HFFc6 (cell line): ENCODE data around the gene IMP3. TPM values are rescaled to one million over a fixed set of nuclear protein-coding genes. Genes with fewer than 3 reads are reported as not detected.
A peak's percentile ranks its signal among the peaks of the same experiment; 100 is the strongest.

ENCODE experiments used
- DNase-seq: peaks from one replicate; pipeline ENCODE4 v3.0.0-alpha.2; 2018
- H3K27ac Mint-ChIP-seq: 2 replicates; pipeline ENCODE4 v1.8.0; 2020; ENCODE audit warnings: mild to moderate bottlenecking, mixed read lengths
- H3K27me3 Mint-ChIP-seq: 2 replicates; pipeline ENCODE4 v1.8.0; 2021; ENCODE audit warnings: mild to moderate bottlenecking, moderate library complexity, mixed read lengths; ENCODE audit not compliant: insufficient read depth
- H3K36me3 Mint-ChIP-seq: 2 replicates; pipeline ENCODE4 v1.8.0; 2021; ENCODE audit warnings: low read depth, mixed read lengths
- H3K4me1 Mint-ChIP-seq: 2 replicates; pipeline ENCODE4 v1.8.0; 2020; ENCODE audit warnings: low read depth, mixed read lengths
- H3K4me3 Mint-ChIP-seq: 2 replicates; pipeline ENCODE4 v1.8.0; 2020; ENCODE audit warnings: mild to moderate bottlenecking, moderate library complexity, mixed read lengths
- H3K9me3 Mint-ChIP-seq: 2 replicates; pipeline ENCODE4 v1.8.0; 2020; ENCODE audit warnings: mild to moderate bottlenecking, mixed read lengths
- CTCF ChIP-seq: fragments of 200-600 bp; sonication (generic); IDR thresholded peaks from 2 replicates; pipeline ENCODE4 v1.5.0; 2021; ENCODE audit warnings: antibody characterized with exemption, mild to moderate bottlenecking
- total RNA-seq, 6 experiments: library from RNA; stranded (reverse); fragmentation: NEBNext Ultra II Directional; extraction: Animal tissue kit (Norgen Biotek cat#: 25700); gene quantifications; 2 replicates in 1 of 6; 3 replicates in 5 of 6; pipeline ENCODE4 v1.2.3, GENCODE V29; 2021

The IMP3 gene
- total RNA-seq, 6 experiments from 2014 or later: 55.1 to 62.9 (median 58.7) TPM

- Mint-ChIP-seq H3K4me1 (peaks cover 6% of the 10 kb centered on the region; the same call in 1 of the 2 replicates), H3K36me3 (peaks cover 27% of the 10 kb centered on the region), H3K27me3 (no peaks in the 10 kb centered on the region), H3K27ac (no peak overlapping the region), H3K9me3 (no peaks in the 10 kb centered on the region), H3K4me3 (no peak overlapping the region)
- TF ChIP-seq CTCF: no peak
- DNase-seq: no peak
Measured at GRCh38 chr15:75606711-75607699, 33.0 kb downstream of the IMP3 start.

- no peak for DNase-seq
- Mint-ChIP-seq H3K36me3 (peaks cover 23% of the 10 kb centered on the region), H3K9me3 (no peaks in the 10 kb centered on the region), H3K27me3 (no peaks in the 10 kb centered on the region), H3K27ac (no peak overlapping the region), H3K4me1 (peaks cover 6% of the 10 kb centered on the region; the same call in 1 of the 2 replicates), H3K4me3 (no peak overlapping the region)
- TF ChIP-seq CTCF: no peak
Measured at GRCh38 chr15:75606026-75606425, 34.0 kb downstream of the IMP3 start.

- no peaks in the 10 kb centered on the region for H3K9me3 Mint-ChIP-seq
- H3K36me3 Mint-ChIP-seq: peaks cover 19% of the 10 kb centered on the region; the same call in 1 of the 2 replicates
- TF ChIP-seq CTCF: no peak
- H3K27me3 Mint-ChIP-seq: no peaks in the 10 kb centered on the region; the same call in 1 of the 2 replicates
- no peak for DNase-seq
- no peak overlapping the region for H3K27ac Mint-ChIP-seq
- no peak overlapping the region for H3K4me3 Mint-ChIP-seq
- peaks cover 14% of the 10 kb centered on the region for H3K4me1 Mint-ChIP-seq
Measured at GRCh38 chr15:75599401-75599800, 40.6 kb downstream of the IMP3 start.

GRCh38 chr15:75598361-75598760, 41.7 kb downstream of the IMP3 start:
- Mint-ChIP-seq H3K4me3 (no peak overlapping the region), H3K36me3 (peaks cover 19% of the 10 kb centered on the region; the same call in 1 of the 2 replicates), H3K9me3 (no peaks in the 10 kb centered on the region), H3K27me3 (no peaks in the 10 kb centered on the region; the same call in 1 of the 2 replicates), H3K27ac (no peak overlapping the region), H3K4me1 (peaks cover 14% of the 10 kb centered on the region)
- no peak for DNase-seq
- no peak for TF ChIP-seq CTCF

- Mint-ChIP-seq H3K36me3 (peaks cover 19% of the 10 kb centered on the region; the same call in 1 of the 2 replicates), H3K27ac (no peak overlapping the region), H3K4me1 (peaks cover 14% of the 10 kb centered on the region), H3K4me3 (no peak overlapping the region), H3K27me3 (no peaks in the 10 kb centered on the region; the same call in 1 of the 2 replicates), H3K9me3 (no peaks in the 10 kb centered on the region)
- no peak for DNase-seq
- peak; percentile 72 for TF ChIP-seq CTCF
Measured at GRCh38 chr15:75597667-75598341, 42.2 kb downstream of the IMP3 start.
